Measurements from ENCODE around the gene SMIM35. TPM values are rescaled to one million over a fixed set of nuclear protein-coding genes. Genes with fewer than 3 reads are reported as not detected.
"Not testable (repeated sequence)": the region's sequence is repeated elsewhere in the genome, so short reads cannot be mapped to it uniquely, and the experiment has no call there.

Gene SMIM35
- total RNA-seq, 1 donor from 2014 or later = not detected

DNA sequence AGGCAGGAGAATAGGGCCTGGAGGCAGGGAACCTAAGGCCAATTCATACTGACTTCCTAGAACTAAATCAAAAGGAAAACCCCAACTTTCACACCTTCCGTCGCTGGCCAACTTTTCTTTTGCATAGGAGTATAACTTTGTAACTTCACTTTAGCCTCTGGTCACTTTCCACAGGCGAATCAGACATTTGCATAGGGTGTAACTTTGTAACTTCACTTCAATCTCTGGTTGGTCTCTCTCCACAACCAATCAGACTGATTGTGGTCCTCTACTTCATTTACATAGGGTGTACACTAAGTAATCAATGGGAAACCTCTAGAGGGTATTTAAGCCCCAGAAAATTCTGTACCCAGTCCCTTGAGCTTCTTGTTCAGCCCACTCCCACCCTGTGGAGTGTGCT, 21.4 kb downstream of the SMIM35 start:
- no peak for DNase-seq (ENCODE audit: low read depth)
- TF ChIP-seq, protein P1, sequence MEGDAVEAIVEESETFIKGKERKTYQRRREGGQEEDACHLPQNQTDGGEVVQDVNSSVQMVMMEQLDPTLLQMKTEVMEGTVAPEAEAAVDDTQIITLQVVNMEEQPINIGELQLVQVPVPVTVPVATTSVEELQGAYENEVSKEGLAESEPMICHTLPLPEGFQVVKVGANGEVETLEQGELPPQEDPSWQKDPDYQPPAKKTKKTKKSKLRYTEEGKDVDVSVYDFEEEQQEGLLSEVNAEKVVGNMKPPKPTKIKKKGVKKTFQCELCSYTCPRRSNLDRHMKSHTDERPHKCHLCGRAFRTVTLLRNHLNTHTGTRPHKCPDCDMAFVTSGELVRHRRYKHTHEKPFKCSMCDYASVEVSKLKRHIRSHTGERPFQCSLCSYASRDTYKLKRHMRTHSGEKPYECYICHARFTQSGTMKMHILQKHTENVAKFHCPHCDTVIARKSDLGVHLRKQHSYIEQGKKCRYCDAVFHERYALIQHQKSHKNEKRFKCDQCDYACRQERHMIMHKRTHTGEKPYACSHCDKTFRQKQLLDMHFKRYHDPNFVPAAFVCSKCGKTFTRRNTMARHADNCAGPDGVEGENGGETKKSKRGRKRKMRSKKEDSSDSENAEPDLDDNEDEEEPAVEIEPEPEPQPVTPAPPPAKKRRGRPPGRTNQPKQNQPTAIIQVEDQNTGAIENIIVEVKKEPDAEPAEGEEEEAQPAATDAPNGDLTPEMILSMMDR (conservative IDR thresholded peaks at IDR 0.05; ENCODE audit: low read depth, low read length) = no peak
- H3K4me3 ChIP-seq (ENCODE audit: low read depth, low read length) = no peak overlapping the region

DNA sequence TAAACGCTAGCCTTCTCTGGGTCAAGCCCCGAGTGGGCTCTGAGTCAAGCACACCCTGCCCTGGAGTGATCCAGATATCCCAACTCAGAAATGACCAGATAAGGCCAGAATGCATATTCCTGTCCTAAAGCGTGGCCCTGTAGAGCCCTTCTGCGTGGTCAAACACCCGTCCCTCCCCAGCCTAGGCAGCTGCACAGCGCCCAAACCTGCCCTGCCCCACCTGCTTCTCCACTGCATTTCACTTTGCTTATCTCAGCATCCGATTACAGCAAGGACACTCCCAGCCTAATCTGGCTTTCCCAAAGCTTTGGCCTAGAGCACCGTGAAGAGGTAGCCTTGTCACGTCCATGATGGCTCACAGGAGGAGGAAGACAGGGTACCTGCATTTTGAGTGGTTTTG, 21.8 kb downstream of the SMIM35 start:
- DNase-seq (ENCODE audit: low read depth) = no peak
- H3K4me3 ChIP-seq (ENCODE audit: low read depth, low read length) = no peak overlapping the region
- TF ChIP-seq, protein P1 (conservative IDR thresholded peaks at IDR 0.05; ENCODE audit: low read depth, low read length) = no peak

DNA sequence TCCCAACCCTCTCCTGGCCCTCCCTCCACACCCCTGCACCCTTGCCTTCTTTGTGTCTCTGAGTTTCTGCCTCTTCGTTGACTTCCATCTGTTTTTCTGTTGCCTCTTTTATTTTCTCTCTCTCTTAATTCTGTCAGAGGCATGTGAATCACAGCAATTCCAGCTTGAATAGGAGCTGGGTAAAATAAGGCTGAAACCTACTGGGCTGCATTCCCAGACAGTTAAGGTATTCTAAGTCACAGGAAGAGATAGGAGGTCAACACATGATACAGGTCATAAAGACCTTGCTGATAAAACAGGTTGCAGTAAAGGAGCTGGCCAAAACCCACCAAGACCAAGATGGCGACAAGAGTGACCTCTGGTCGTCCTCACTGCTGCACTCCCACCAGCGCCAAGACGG, 24.1 kb downstream of the SMIM35 start:
- not testable (repeated sequence) for DNase-seq (ENCODE audit: low read depth); H3K4me3 ChIP-seq (ENCODE audit: low read depth, low read length)

DNA sequence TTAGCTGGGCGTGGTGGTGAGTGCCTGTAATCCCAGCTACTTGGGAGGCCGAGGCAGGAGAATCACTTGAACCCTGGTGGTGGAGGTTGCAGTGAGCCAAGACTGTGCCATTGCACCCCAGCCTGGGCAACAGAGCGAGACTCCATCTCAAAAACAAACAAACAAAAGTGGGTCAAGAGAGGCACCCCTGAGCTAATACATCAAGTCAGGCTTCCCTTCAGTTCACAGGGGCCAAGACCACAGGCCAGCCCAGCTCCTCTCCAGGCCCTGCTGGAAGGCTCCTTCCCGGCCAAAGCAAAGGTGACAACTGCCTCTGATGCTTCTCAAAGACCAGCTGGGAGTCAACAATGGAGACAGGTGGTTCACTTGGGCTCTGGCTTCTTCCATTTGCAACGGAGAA, 24.6 kb downstream of the SMIM35 start:
- not testable (repeated sequence) for H3K4me3 ChIP-seq (ENCODE audit: low read depth, low read length); DNase-seq (ENCODE audit: low read depth)

DNA sequence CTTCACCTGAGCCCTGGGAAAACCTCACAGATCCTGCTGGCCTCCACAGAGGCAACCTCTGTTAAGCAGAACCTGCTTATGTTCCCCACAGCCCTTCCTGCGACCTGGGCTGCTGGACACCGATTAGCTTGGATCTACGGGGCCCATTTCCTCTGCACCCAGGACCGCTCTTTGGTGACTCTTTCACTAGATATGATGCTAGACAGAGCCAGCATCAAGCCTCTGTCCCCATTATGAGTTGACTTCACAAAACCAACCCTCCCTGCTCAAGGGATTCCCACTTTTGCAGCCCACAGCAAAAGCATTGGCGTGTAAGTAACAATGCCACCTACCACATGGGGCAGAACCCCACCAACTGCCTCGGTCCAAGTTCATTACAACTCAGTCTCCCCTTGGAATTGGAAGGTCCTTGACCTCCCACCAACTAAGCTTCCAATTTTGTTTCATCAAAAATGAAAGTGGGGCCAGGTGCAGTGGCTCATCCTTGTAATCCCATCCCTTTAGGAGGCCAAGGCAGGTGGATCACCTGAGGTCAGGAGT, 25.1 kb downstream of the SMIM35 start:
- TF ChIP-seq, protein P1 (conservative IDR thresholded peaks at IDR 0.05; ENCODE audit: low read depth, low read length) = no peak
- no peak for DNase-seq (ENCODE audit: low read depth)
- no peak overlapping the region for H3K4me3 ChIP-seq (ENCODE audit: low read depth, low read length)

DNA sequence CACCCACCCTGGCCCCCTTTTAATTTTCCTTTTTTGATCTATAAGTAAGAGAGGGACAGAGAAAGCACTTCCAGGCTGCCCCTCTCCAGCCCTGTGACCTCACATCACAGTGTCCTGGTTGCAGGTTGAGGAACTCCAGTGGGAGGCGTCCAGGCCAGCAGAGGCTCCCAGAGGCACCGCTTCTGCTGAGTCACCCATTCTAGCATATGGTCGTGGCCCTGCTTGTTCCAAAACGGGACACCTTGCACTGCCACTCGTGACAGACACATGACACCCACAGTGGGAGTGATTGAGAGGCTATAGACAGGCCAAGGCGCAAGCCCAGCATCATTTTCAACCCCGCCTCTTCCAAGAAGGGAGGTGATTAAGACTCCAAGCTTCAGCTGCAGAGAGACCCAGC, 25.9 kb downstream of the SMIM35 start:
- TF ChIP-seq, protein P1 (conservative IDR thresholded peaks at IDR 0.05; ENCODE audit: low read depth, low read length) = no peak
- no peak for DNase-seq (ENCODE audit: low read depth)

DNA sequence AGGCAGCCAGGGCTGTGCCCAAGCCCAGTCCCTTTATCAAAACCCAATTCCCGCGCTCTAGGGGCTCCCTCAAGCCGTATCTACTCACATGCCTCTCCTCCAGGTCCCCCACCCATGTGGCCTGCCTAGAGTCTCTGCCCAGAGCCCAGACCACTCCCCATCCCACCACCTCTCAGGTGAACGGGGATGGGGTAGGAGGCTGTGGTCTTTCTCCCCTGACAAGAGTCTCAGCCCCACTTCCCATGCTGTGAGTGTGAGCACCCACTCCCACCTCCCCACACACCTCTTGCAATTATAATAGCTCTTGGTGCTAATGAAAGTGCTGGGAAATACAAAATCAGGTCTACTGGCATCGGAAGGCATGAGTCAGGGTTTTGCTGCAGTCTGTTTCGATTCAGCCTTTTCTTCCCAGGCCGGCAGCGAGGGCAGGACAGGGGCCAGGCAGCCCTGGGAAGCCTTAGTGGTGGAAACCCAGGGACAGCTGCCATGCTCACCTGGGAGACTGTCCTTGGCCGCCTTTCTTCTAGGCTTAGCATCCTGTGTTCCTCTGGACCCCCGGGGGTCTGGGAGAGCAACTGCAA, 26.6 kb downstream of the SMIM35 start:
- no peak for DNase-seq (ENCODE audit: low read depth)
- no peak overlapping the region for H3K4me3 ChIP-seq (ENCODE audit: low read depth, low read length)
- TF ChIP-seq, protein P1 (conservative IDR thresholded peaks at IDR 0.05; ENCODE audit: low read depth, low read length) = no peak

More for the DNA sequence above, 25.9 kb downstream of the SMIM35 start:
- H3K4me3 ChIP-seq (ENCODE audit: low read depth, low read length) = no peak overlapping the region

DNA sequence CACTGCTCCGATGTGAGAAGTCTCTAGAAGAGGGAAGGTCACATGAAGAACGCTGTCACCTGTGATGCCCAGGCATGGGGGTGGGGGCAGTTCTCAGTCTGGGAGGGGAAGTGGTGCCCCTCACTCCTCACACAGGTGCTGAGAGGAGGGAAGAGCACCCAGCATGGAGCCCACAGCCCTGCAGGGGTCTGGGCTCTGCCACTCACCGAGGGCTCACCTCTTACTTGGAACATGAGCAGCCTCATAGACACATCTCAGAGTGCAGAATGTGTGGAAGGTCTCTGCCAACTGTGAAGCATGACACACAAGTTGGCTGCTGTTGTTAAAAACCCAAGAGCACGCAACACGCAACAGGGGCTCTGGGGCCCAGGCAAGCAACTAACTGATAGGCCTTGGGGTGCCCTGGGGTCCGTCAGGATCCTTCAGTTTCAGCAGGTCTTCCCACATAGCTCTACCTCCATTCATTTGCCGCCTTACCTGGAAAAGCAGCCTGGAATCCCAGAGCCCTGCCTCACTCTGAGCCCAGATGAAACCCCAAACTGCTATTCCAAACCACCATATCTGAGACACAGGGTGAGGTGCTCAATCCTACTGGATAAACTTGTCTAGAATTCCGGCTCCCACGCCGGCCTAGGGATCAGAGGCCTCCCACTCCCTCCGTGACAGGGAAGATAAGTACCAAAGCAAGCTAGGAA, 27.4 kb downstream of the SMIM35 start:
- DNase-seq (ENCODE audit: low read depth) = no peak
- TF ChIP-seq, protein P1 (conservative IDR thresholded peaks at IDR 0.05; ENCODE audit: low read depth, low read length) = no peak
- no peak overlapping the region for H3K4me3 ChIP-seq (ENCODE audit: low read depth, low read length)

Measured in epithelial cell of proximal tubule (primary cell).